Mucosa of descending colon (tissue), 3 donors: ENCODE results near the gene TRAPPC2B. TPM values are rescaled to one million over a fixed set of nuclear protein-coding genes. Genes with fewer than 3 reads are reported as not detected.
A peak's percentile ranks its signal among the peaks of the same experiment; 100 is the strongest.

Source experiments
- ATAC-seq: fragments of 200-7000 bp; cut with Tn5 transposase; one replicate; pipeline ENCODE4 v1.9.1; 2020; ENCODE audit warnings: mild to moderate bottlenecking, moderate library complexity
- DNase-seq, 3 donors: peaks; one replicate each; pipeline ENCODE4 v3.0.0-alpha.2; 2020
- H3K36me3 ChIP-seq: fragments of 200-600 bp; one replicate; pipeline ENCODE4 v1.8.0; 2021; ENCODE audit warnings: low read depth, mild to moderate bottlenecking
- H3K4me1 ChIP-seq: fragments of 200-600 bp; one replicate; pipeline ENCODE4 v1.8.0; 2021; ENCODE audit warnings: low read depth, mild to moderate bottlenecking
- H3K4me3 ChIP-seq: fragments of 200-600 bp; one replicate; pipeline ENCODE4 v1.8.0; 2021; ENCODE audit warnings: mild to moderate bottlenecking
- H3K9me3 ChIP-seq: fragments of 200-600 bp; one replicate; pipeline ENCODE4 v1.8.0; 2021; ENCODE audit warnings: mild to moderate bottlenecking
- CTCF ChIP-seq: fragments of 200-600 bp; IDR thresholded peaks from one replicate; pipeline ENCODE4 v1.8.0; 2022; ENCODE audit warnings: antibody characterized with exemption, mild to moderate bottlenecking
- intact Hi-C, 2 donors: fragments of 100-400 bp; cut with DNase I in 1 of 2; cut with micrococcal nuclease in 1 of 2; formaldehyde crosslinking; loops; one replicate each; pipeline versions ENCODE4 v1.11.0 to v1.11.1; 2022; cut with DNase I, micrococcal nuclease
- total RNA-seq, 3 donors: library from RNA; stranded (reverse); fragmentation: NEBNext Ultra II Directional in 2 of 3; extraction: Animal tissue kit (Norgen Biotek cat#: 25700) in 2 of 3; gene quantifications; one replicate each; pipeline versions ENCODE4 v1.2.1 to v1.2.4, GENCODE V29; 2021 to 2023
- donor health status: DM: no; HTN: no; CAD: no; lungs with moderate emphysema.
- donor health status: DM: no; HTN: no; CAD: no.
- donor health status: DM: no; HTN: yes; CAD: no.

The TRAPPC2B gene
- total RNA-seq, 3 donors from 2014 or later = 3.4 to 8.3 (median 3.5) TPM

GRCh38 chr19:57389730-57390598 lies 26.6 kb downstream of the TRAPPC2B start, which contains the start of gene ZNF548:
Gene ZNF548 (plus strand): TSS chr19:57389854. CDS start chr19:57390100, 246 bp downstream.
- intact Hi-C loops = no loop called here
- peak; percentile 100 for ATAC-seq

GRCh38 chr19:57395710-57396109 lies 32.4 kb downstream of the TRAPPC2B start:
- H3K4me1 ChIP-seq = no peaks in the 10 kb centered on the region
- no peak for DNase-seq
- peaks cover 4% of the 10 kb centered on the region for H3K36me3 ChIP-seq
- no peak for ATAC-seq
- intact Hi-C loops = no loop called here
- TF ChIP-seq CTCF = no peak
- no peak overlapping the region for H3K4me3 ChIP-seq
- peaks cover 48% of the 10 kb centered on the region for H3K9me3 ChIP-seq

More at GRCh38 chr19:57389730-57390598, 26.6 kb downstream of the TRAPPC2B start, which contains the start of gene ZNF548:
- H3K36me3 ChIP-seq = no peaks in the 10 kb centered on the region
- no peaks in the 10 kb centered on the region for H3K4me1 ChIP-seq
- peak within 1 kb of the TSS; percentile 70 for H3K4me3 ChIP-seq
- peak; percentile 92 to 96 (median 96) for DNase-seq
- TF ChIP-seq CTCF = no peak
- H3K9me3 ChIP-seq = peaks cover 12% of the 10 kb centered on the region

- DNase-seq = no peak
- intact Hi-C loops = no loop called here
- ATAC-seq = no peak
- Histone ChIP-seq H3K4me3 (no peak overlapping the region), H3K4me1 (no peaks in the 10 kb centered on the region), H3K36me3 (peaks cover 4% of the 10 kb centered on the region), H3K9me3 (peaks cover 63% of the 10 kb centered on the region)
- no peak for TF ChIP-seq CTCF
Measured at GRCh38 chr19:57398868-57399267, 35.5 kb downstream of the TRAPPC2B start.

GRCh38 chr19:57403737-57404563 lies 40.6 kb downstream of the TRAPPC2B start:
- Histone ChIP-seq H3K36me3 (no peaks in the 10 kb centered on the region), H3K9me3 (peaks cover 42% of the 10 kb centered on the region), H3K4me3 (no peak overlapping the region), H3K4me1 (no peaks in the 10 kb centered on the region)
- intact Hi-C loops = no loop called here
- DNase-seq (no peak), ATAC-seq (no peak)
- no peak for TF ChIP-seq CTCF

GRCh38 chr19:57406516-57407123 lies 43.3 kb downstream of the TRAPPC2B start:
- Histone ChIP-seq H3K4me1 (peaks cover 2% of the 10 kb centered on the region), H3K36me3 (no peaks in the 10 kb centered on the region), H3K4me3 (no peak overlapping the region), H3K9me3 (peaks cover 21% of the 10 kb centered on the region)
- DNase-seq (peak; percentile 45 to 80 (median 74)), ATAC-seq (peak; percentile 35)
- TF ChIP-seq CTCF = peak; percentile 32
- intact Hi-C loops = no loop called here
